ENCODE measurements around the gene HAUS1.

GRCh38 chr18:46097431-46097800 is 6.8 kb upstream of the HAUS1 start:
- TF ChIP-seq SP1 (CRISPR knock-in tag; conservative IDR thresholded peaks at IDR 0.05) (no peak), CTCF (IDR thresholded peaks at IDR 0.05) (no peak), ATF3 (CRISPR knock-in tag; conservative IDR thresholded peaks at IDR 0.05) (no peak)

Data from WTC11 (cell line).